T-cell (primary cell): ENCODE data around the gene PRPF8. TPM values are rescaled to one million over a fixed set of nuclear protein-coding genes. Genes with fewer than 3 reads are reported as not detected.

Experiments used
- ATAC-seq, 4 experiments: fragments of 200-7000 bp in 3 of 4; fragments of 150-1000 bp in 1 of 4; cut with Tn5 transposase; replicated peaks in 1 of 4; 1 replicate in 3 of 4; 2 replicates in 1 of 4; pipeline ENCODE4 v1.10.0; 2021; ENCODE audit warnings: moderate library complexity in 3 of 4, mild to moderate bottlenecking in 2 of 4, moderate number of reproducible peaks in 1 of 4
- CTCF ChIA-PET, 2 donors: fragments of 300-600 bp; sonication (Branson Sonifier 250); formaldehyde crosslinking; loops; one replicate each; lab custom pipeline; 2022; ENCODE audit warnings: antibody characterized with exemption in 2 of 2; lab: Charles Lee
- POLR2A ChIA-PET, 2 donors: fragments of 300-600 bp; sonication (Branson Sonifier 250); formaldehyde crosslinking; loops; one replicate each; lab custom pipeline; 2022; ENCODE audit warnings: antibody characterized with exemption in 2 of 2; lab: Charles Lee
- DNase-seq, 35 experiments: peaks; one replicate each; pipeline versions ENCODE4 v3.0.0 to v3.0.0-alpha.2; 2013 to 2023
- H3K27ac ChIP-seq: one replicate; pipeline ENCODE4 v1.5.1; 2013; ENCODE audit warnings: low read length
- H3K27me3 ChIP-seq, 2 experiments: replicated peaks in 1 of 2; 1 replicate in 1 of 2; 2 replicates in 1 of 2; pipeline versions ENCODE4 v1.6.1 to v1.7.0; 2013; ENCODE audit warnings: low read length in 1 of 2, mixed read lengths in 1 of 2; ENCODE audit not compliant: control insufficient read depth in 2 of 2, insufficient read depth in 2 of 2; ENCODE audit errors: extremely low read depth in 1 of 2
- H3K36me3 ChIP-seq, 2 donors: 1 replicate in 1 of 2; 2 replicates in 1 of 2; pipeline versions ENCODE4 v1.6.1 to v1.7.0; 2013; ENCODE audit warnings: low read length in 1 of 2; ENCODE audit not compliant: control insufficient read depth in 2 of 2, insufficient read depth in 1 of 2; ENCODE audit errors: extremely low read depth in 1 of 2
- H3K4me1 ChIP-seq, 2 experiments: 1 replicate in 1 of 2; 2 replicates in 1 of 2; pipeline versions ENCODE4 v1.6.1 to v1.7.0; 2013; ENCODE audit warnings: low read length in 2 of 2, mixed read lengths in 1 of 2; ENCODE audit not compliant: insufficient read depth in 2 of 2, control insufficient read depth in 1 of 2; ENCODE audit errors: extremely low read depth in 1 of 2
- H3K4me3 ChIP-seq, 2 donors: 1 replicate in 1 of 2; 2 replicates in 1 of 2; pipeline versions ENCODE4 v1.5.1 to v1.7.0; 2013; ENCODE audit warnings: mild to moderate bottlenecking in 2 of 2, low read length in 1 of 2, moderate library complexity in 1 of 2; ENCODE audit not compliant: control insufficient read depth in 1 of 2; ENCODE audit errors: extremely low read depth in 1 of 2
- H3K9me3 ChIP-seq: 2 replicates; pipeline ENCODE4 v1.7.0; 2013
- H3K27ac Mint-ChIP-seq, 2 donors: one replicate each; pipeline ENCODE4 v1.8.0; 2020 to 2021; ENCODE audit warnings: mild to moderate bottlenecking in 2 of 2, mixed read lengths in 2 of 2
- H3K27me3 Mint-ChIP-seq, 2 donors: one replicate each; pipeline ENCODE4 v1.8.0; 2021 to 2022; ENCODE audit warnings: mixed read lengths in 2 of 2
- H3K36me3 Mint-ChIP-seq: one replicate; pipeline ENCODE4 v1.8.0; 2021; ENCODE audit warnings: mixed read lengths
- H3K4me1 Mint-ChIP-seq, 3 donors: one replicate each; pipeline ENCODE4 v1.8.0; 2020 to 2022; ENCODE audit warnings: mixed read lengths in 3 of 3, mild to moderate bottlenecking in 1 of 3
- H3K4me3 Mint-ChIP-seq, 3 donors: one replicate each; pipeline ENCODE4 v1.8.0; 2020 to 2022; ENCODE audit warnings: mild to moderate bottlenecking in 3 of 3, mixed read lengths in 3 of 3, moderate library complexity in 3 of 3
- H3K9me3 Mint-ChIP-seq, 3 donors: one replicate each; pipeline ENCODE4 v1.8.0; 2020 to 2022; ENCODE audit warnings: mixed read lengths in 3 of 3
- WGBS: methylation state at CpG from one replicate; pipeline ENCODE4 v1.1.5; 2013; ENCODE audit warnings: missing lambda C conversion rate; ENCODE audit not compliant: insufficient coverage; 5-methylcytosine and 5-hydroxymethylcytosine counted together
- total RNA-seq, 35 experiments: library from RNA in 6 of 35; stranded (reverse) in 6 of 35; fragments of 120-200 nt in 1 of 35; gene quantifications; one replicate each; pipeline versions ENCODE4 v1.2.1 to v1.2.4 and lab custom pipeline; 2013 to 2026

PRPF8 gene
- total RNA-seq, 5 donors from 2014 or later (not counting 1 experiment from before 2014, with no cell fraction given): 387 to 543 (median 409) TPM

GRCh38 chr17:1650731-1651558 is 33.7 kb downstream of the PRPF8 start:
- peaks cover 25 to 56% of the 10 kb centered on the region in 2 donors for H3K36me3 ChIP-seq

GRCh38 chr17:1649844-1650501 is 34.7 kb downstream of the PRPF8 start, which contains the start of gene RILP:
Gene RILP (minus strand): TSS chr17:1649866. CDS start chr17:1649804, 62 bp downstream.
- Histone ChIP-seq H3K4me1 (peaks cover 11 to 33% of the 10 kb centered on the region in 2 experiments), H3K36me3 (peaks cover 25 to 50% of the 10 kb centered on the region in 2 donors), H3K9me3 (no peaks in the 10 kb centered on the region), H3K27ac (peak within 1 kb of the TSS; percentile 41), H3K27me3 (peaks cover 0 to 7% of the 10 kb centered on the region in 2 experiments), H3K4me3 (peak within 1 kb of the TSS; percentile 54 to 72)
- peaks cover 21% of the 10 kb centered on the region for H3K36me3 Mint-ChIP-seq
- no peaks in the 10 kb centered on the region for H3K27me3 Mint-ChIP-seq
- H3K9me3 Mint-ChIP-seq: no peaks in the 10 kb centered on the region
- peak within 1 kb of the TSS; percentile 55 to 77 for H3K27ac Mint-ChIP-seq
- DNase-seq (no peak), ATAC-seq (peak; percentile 0 to 13 (median 8))
- CTCF ChIA-PET: interaction anchor here in 1 of 2 donors (0.7 to 2.1 kb wide), 4 partner anchors 19 to 71 kb away, joined by 3 to 16 read pairs (median 3); partner anchors contain the start of gene SLC43A2
- peak within 1 kb of the TSS; percentile 58 to 68 (median 65) for H3K4me3 Mint-ChIP-seq
- POLR2A ChIA-PET: interaction anchor here in 1 of 2 donors (0.6 kb wide), 1 partner anchor 325 kb away, joined by 10 read pairs; no protein-coding TSS in a partner anchor
- peaks cover 11 to 28% (median 16%) of the 10 kb centered on the region in 3 donors for H3K4me1 Mint-ChIP-seq
- WGBS: 90% methylated on average over 11 of the region's 23 CpGs

More at GRCh38 chr17:1650731-1651558, 33.7 kb downstream of the PRPF8 start:
- no peaks in the 10 kb centered on the region for H3K9me3 Mint-ChIP-seq
- ATAC-seq (no peak), DNase-seq (peak in 1 of 35 experiments; percentile 10)
- ChIA-PET POLR2A (no interaction called here), CTCF (interaction anchor here in 1 of 2 donors (1.0 kb wide), 1 partner anchor 18 kb away, joined by 4 read pairs; no protein-coding TSS in a partner anchor)
- peaks cover 26% of the 10 kb centered on the region for H3K36me3 Mint-ChIP-seq
- H3K4me3 Mint-ChIP-seq: no peak overlapping the region
- H3K4me1 ChIP-seq: peaks cover 5 to 24% of the 10 kb centered on the region in 2 experiments
- H3K4me3 ChIP-seq: no peak overlapping the region
- no peaks in the 10 kb centered on the region for H3K27me3 Mint-ChIP-seq
- H3K27ac Mint-ChIP-seq: no peak overlapping the region
- H3K27me3 ChIP-seq: peaks cover 0 to 7% of the 10 kb centered on the region in 2 experiments
- 83% methylated on average over 7 of the region's 22 CpGs for WGBS
- H3K27ac ChIP-seq: no peak overlapping the region
- H3K9me3 ChIP-seq: no peaks in the 10 kb centered on the region
- H3K4me1 Mint-ChIP-seq: peaks cover 5 to 22% (median 7%) of the 10 kb centered on the region in 3 donors

GRCh38 chr17:1648963-1649843 is 35.5 kb downstream of the PRPF8 start:
- Mint-ChIP-seq H3K27ac (no peak overlapping the region), H3K4me3 (peak overlapping the region; percentile 58 to 68 (median 65)), H3K36me3 (peaks cover 17% of the 10 kb centered on the region), H3K9me3 (no peaks in the 10 kb centered on the region), H3K4me1 (peaks cover 18 to 34% (median 22%) of the 10 kb centered on the region in 3 donors), H3K27me3 (no peaks in the 10 kb centered on the region)
- H3K36me3 ChIP-seq: peaks cover 19 to 42% of the 10 kb centered on the region in 2 donors
- H3K27me3 ChIP-seq: peaks cover 0 to 12% of the 10 kb centered on the region in 2 experiments
- H3K4me1 ChIP-seq: peaks cover 11 to 41% of the 10 kb centered on the region in 2 experiments
- POLR2A ChIA-PET: interaction anchor here (0.5 to 0.7 kb wide), 3 partner anchors 18 to 66 kb away, joined by 3 read pairs; no protein-coding TSS in a partner anchor
- CTCF ChIA-PET: interaction anchor here in 1 of 2 donors (0.6 to 2.1 kb wide), 8 partner anchors 17 to 284 kb away, joined by 3 to 16 read pairs (median 3); partner anchors contain the start of gene SLC43A2
- H3K27ac ChIP-seq: peak overlapping the region; percentile 41
- peak; percentile 84 to 99 (median 92) for DNase-seq
- no peaks in the 10 kb centered on the region for H3K9me3 ChIP-seq
- H3K4me3 ChIP-seq: peak overlapping the region; percentile 40 to 41
- under 1% methylated on average over 81 of the region's 100 CpGs for WGBS
- ATAC-seq: peak; percentile 79 to 84 (median 80)

DNA sequence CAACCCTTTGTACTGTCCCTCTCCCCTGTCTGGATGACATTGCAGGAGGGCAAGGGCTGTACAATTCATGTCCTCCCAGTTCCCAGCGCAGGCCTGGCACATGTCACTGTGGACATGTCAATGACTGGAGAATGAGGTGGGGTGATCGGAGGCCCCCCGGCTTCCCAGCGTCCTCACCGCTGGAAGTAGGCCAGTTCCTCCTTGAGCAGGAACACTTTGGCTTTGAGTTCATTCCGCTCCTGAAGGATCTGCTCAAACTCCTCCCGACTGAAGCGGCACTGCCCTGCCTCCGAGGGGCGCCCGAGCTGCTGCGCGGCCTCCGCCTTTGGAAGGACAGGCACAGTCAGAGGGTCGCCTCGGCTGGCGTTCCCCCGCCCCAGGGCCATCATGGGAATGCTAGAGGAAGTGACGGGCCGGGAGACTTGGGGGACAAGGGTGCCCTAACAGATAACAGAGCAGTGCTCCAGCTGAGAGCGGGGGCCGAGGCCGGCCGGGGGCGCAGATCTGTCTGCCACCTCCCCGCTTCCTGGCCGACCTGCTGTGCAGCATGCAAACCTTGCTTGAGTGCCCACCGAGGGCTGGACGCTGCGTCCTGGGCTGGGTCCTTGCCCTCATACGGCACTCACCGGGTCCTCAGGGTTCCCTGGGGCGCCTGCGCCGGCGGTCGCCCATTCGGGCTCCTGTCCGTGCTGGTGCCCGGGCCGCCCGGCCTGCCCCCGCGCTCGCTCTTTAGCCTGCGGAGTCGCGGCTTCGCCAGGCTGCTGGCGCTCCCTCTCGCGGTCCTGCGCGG is 36.3 kb downstream of the PRPF8 start:
- ChIA-PET POLR2A (interaction anchor here (0.7 kb wide), 2 partner anchors 19 to 67 kb away, joined by 3 read pairs; no protein-coding TSS in a partner anchor), CTCF (interaction anchor here in 1 of 2 donors (0.6 to 2.1 kb wide), 6 partner anchors 18 to 283 kb away, joined by 3 to 16 read pairs (median 4); no protein-coding TSS in a partner anchor)
- peak overlapping the region in 1 of 2 donors; percentile 46 for H3K27ac Mint-ChIP-seq
- H3K27me3 Mint-ChIP-seq: no peaks in the 10 kb centered on the region
- Histone ChIP-seq H3K36me3 (peaks cover 10 to 34% of the 10 kb centered on the region in 2 donors), H3K4me1 (peaks cover 15 to 46% of the 10 kb centered on the region in 2 experiments), H3K27me3 (peaks cover 0 to 17% of the 10 kb centered on the region in 2 experiments), H3K4me3 (peak overlapping the region; percentile 54 to 72), H3K27ac (peak overlapping the region; percentile 58), H3K9me3 (no peaks in the 10 kb centered on the region)
- WGBS: 13% methylated on average over 51 of the region's 54 CpGs
- ATAC-seq: peak; percentile 3 to 26 (median 8)
- H3K36me3 Mint-ChIP-seq: peaks cover 9% of the 10 kb centered on the region
- H3K4me1 Mint-ChIP-seq: peaks cover 21 to 37% (median 26%) of the 10 kb centered on the region in 3 donors
- H3K4me3 Mint-ChIP-seq: peak overlapping the region; percentile 58 to 68 (median 65)
- H3K9me3 Mint-ChIP-seq: no peaks in the 10 kb centered on the region
- DNase-seq: peak in 3 of 35 experiments; percentile 24 to 28 (median 27)

GRCh38 chr17:1647802-1648171 is 36.9 kb downstream of the PRPF8 start:
- Histone ChIP-seq H3K27me3 (peaks cover 0 to 17% of the 10 kb centered on the region in 2 experiments), H3K4me3 (no peak overlapping the region), H3K36me3 (peaks cover 6 to 28% of the 10 kb centered on the region in 2 donors), H3K9me3 (no peaks in the 10 kb centered on the region), H3K4me1 (peaks cover 15 to 46% of the 10 kb centered on the region in 2 experiments), H3K27ac (no peak overlapping the region)
- ChIA-PET CTCF (interaction anchor here (0.6 to 0.8 kb wide), 2 partner anchors 49 to 283 kb away, joined by 3 to 5 read pairs; no protein-coding TSS in a partner anchor), POLR2A (no interaction called here)
- no peaks in the 10 kb centered on the region for H3K9me3 Mint-ChIP-seq
- ATAC-seq: no peak
- H3K27ac Mint-ChIP-seq: peak overlapping the region in 1 of 2 donors; percentile 46
- H3K27me3 Mint-ChIP-seq: no peaks in the 10 kb centered on the region
- WGBS: 81% methylated on average over 7 of the region's 11 CpGs
- H3K4me3 Mint-ChIP-seq: peak overlapping the region in 2 of 3 donors; percentile 43 to 65
- H3K4me1 Mint-ChIP-seq: peaks cover 21 to 37% (median 26%) of the 10 kb centered on the region in 3 donors
- no peak for DNase-seq
- peaks cover 4% of the 10 kb centered on the region for H3K36me3 Mint-ChIP-seq
